ENCODE results near the gene KCNJ16.

The KCNJ16 gene

DNA sequence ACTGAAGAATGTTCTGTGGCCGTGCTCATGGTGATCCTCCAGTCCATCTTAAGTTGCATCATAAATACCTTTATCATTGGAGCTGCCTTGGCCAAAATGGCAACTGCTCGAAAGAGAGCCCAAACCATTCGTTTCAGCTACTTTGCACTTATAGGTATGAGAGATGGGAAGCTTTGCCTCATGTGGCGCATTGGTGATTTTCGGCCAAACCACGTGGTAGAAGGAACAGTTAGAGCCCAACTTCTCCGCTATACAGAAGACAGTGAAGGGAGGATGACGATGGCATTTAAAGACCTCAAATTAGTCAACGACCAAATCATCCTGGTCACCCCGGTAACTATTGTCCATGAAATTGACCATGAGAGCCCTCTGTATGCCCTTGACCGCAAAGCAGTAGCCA lies 57.5 kb downstream of the KCNJ16 start:
- no peak overlapping the region for H3K4me3 ChIP-seq (ENCODE audit: low read length)
- 98% methylated on average over 10 of the region's 11 CpGs for WGBS
- H3K4me1 ChIP-seq (ENCODE audit: insufficient read depth, low read length): peaks cover 2% of the 10 kb centered on the region
- no peaks in the 10 kb centered on the region for H3K27me3 ChIP-seq (ENCODE audit: insufficient read depth, low read length)
- no peak overlapping the region for H3K9ac ChIP-seq (ENCODE audit: low read depth, low read length)
- H3K27ac ChIP-seq (ENCODE audit: low read depth, low read length): no peak overlapping the region
- no peaks in the 10 kb centered on the region for H3K36me3 ChIP-seq (ENCODE audit: insufficient read depth, low read length)
- H3K9me3 ChIP-seq (ENCODE audit: insufficient read depth, low read depth, low read length): no peaks in the 10 kb centered on the region

- no peaks in the 10 kb centered on the region for H3K9me3 ChIP-seq (ENCODE audit: insufficient read depth, low read depth, low read length)
- 93% methylated on average over 8 of the region's 8 CpGs for WGBS
- peaks cover 7% of the 10 kb centered on the region for H3K4me1 ChIP-seq (ENCODE audit: insufficient read depth, low read length)
- no peak overlapping the region for H3K9ac ChIP-seq (ENCODE audit: low read depth, low read length)
- H3K27ac ChIP-seq (ENCODE audit: low read depth, low read length): no peak overlapping the region
- H3K4me3 ChIP-seq (ENCODE audit: low read length): no peak overlapping the region
- H3K27me3 ChIP-seq (ENCODE audit: insufficient read depth, low read length): no peaks in the 10 kb centered on the region
- no peaks in the 10 kb centered on the region for H3K36me3 ChIP-seq (ENCODE audit: insufficient read depth, low read length)
Measured at GRCh38 chr17:70134042-70134441, 59.0 kb downstream of the KCNJ16 start.

DNA sequence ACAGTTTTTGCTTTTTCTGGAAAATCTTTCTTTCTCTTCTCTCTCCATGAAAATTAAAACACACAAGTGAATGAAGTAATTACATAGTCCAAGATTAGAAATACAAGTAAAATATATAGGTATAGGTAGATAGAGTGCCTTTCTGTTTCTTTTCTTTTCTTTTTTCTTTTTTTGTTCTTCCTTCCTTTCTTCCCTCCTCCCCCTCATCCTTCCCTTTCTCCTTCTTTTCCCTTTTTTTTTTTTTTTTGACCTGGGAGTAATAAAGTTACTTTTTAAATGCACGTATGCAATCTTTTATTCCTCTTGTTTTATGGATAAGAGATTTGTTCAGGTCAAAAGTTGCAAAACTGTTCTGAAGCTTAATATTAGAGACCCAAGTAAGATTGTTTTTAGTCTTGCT lies 59.8 kb downstream of the KCNJ16 start:
- no peaks in the 10 kb centered on the region for H3K36me3 ChIP-seq (ENCODE audit: insufficient read depth, low read length)
- no peak overlapping the region for H3K9ac ChIP-seq (ENCODE audit: low read depth, low read length)
- WGBS: 100% methylated on average over 1 of the region's 1 CpG
- no peaks in the 10 kb centered on the region for H3K27me3 ChIP-seq (ENCODE audit: insufficient read depth, low read length)
- H3K9me3 ChIP-seq (ENCODE audit: insufficient read depth, low read depth, low read length): no peaks in the 10 kb centered on the region
- H3K4me3 ChIP-seq (ENCODE audit: low read length): no peak overlapping the region
- H3K27ac ChIP-seq (ENCODE audit: low read depth, low read length): no peak overlapping the region
- H3K4me1 ChIP-seq (ENCODE audit: insufficient read depth, low read length): peaks cover 7% of the 10 kb centered on the region

- H3K4me1 ChIP-seq (ENCODE audit: insufficient read depth, low read length): peaks cover 7% of the 10 kb centered on the region
Measured at GRCh38 chr17:70136131-70136530, 61.1 kb downstream of the KCNJ16 start.

GRCh38 chr17:70137451-70138230 lies 62.6 kb downstream of the KCNJ16 start:
- H3K27ac ChIP-seq (ENCODE audit: low read depth, low read length): no peak overlapping the region
- H3K36me3 ChIP-seq (ENCODE audit: insufficient read depth, low read length): no peaks in the 10 kb centered on the region
- no peaks in the 10 kb centered on the region for H3K9me3 ChIP-seq (ENCODE audit: insufficient read depth, low read depth, low read length)
- H3K4me3 ChIP-seq (ENCODE audit: low read length): no peak overlapping the region
- no peak overlapping the region for H3K9ac ChIP-seq (ENCODE audit: low read depth, low read length)
- no peaks in the 10 kb centered on the region for H3K27me3 ChIP-seq (ENCODE audit: insufficient read depth, low read length)
- 69% methylated on average over 9 of the region's 9 CpGs for WGBS
- H3K4me1 ChIP-seq (ENCODE audit: insufficient read depth, low read length): peaks cover 7% of the 10 kb centered on the region

More at GRCh38 chr17:70136131-70136530, 61.1 kb downstream of the KCNJ16 start:
- no peaks in the 10 kb centered on the region for H3K9me3 ChIP-seq (ENCODE audit: insufficient read depth, low read depth, low read length)
- H3K4me3 ChIP-seq (ENCODE audit: low read length): no peak overlapping the region
- no peaks in the 10 kb centered on the region for H3K27me3 ChIP-seq (ENCODE audit: insufficient read depth, low read length)
- WGBS: 100% methylated on average over 3 of the region's 5 CpGs
- no peak overlapping the region for H3K27ac ChIP-seq (ENCODE audit: low read depth, low read length)
- H3K36me3 ChIP-seq (ENCODE audit: insufficient read depth, low read length): no peaks in the 10 kb centered on the region
- no peak overlapping the region for H3K9ac ChIP-seq (ENCODE audit: low read depth, low read length)

DNA sequence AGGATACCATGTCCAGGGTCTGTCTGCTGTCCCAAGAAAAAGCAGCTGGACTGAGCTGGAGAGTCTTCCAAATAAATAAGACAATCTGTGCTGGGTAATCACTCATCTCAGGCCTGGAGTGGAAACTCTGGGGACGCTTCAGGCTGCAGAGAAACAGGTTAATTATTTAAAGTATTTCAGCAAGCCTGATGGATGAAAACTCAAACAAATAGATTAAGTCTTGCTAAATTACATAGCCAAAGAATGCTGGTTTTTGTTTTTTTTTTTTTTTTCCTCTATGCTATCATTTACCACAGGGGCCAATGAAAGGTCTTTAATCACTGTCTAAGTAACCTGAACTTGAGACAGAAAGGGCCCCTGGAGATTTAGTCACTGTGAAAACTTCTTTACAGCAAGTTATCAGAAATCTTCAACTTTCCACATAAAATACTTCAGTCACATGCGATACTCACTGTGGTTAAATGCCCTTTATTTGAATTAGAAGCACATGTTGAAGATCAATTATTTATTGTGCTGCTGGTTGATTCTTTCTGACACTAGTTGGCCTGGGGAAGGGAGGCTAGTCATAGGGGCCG lies 63.4 kb downstream of the KCNJ16 start:
- no peak overlapping the region for H3K27ac ChIP-seq (ENCODE audit: low read depth, low read length)
- no peaks in the 10 kb centered on the region for H3K27me3 ChIP-seq (ENCODE audit: insufficient read depth, low read length)
- peaks cover 7% of the 10 kb centered on the region for H3K4me1 ChIP-seq (ENCODE audit: insufficient read depth, low read length)
- no peak overlapping the region for H3K4me3 ChIP-seq (ENCODE audit: low read length)
- no peaks in the 10 kb centered on the region for H3K36me3 ChIP-seq (ENCODE audit: insufficient read depth, low read length)
- H3K9me3 ChIP-seq (ENCODE audit: insufficient read depth, low read depth, low read length): no peaks in the 10 kb centered on the region
- no peak overlapping the region for H3K9ac ChIP-seq (ENCODE audit: low read depth, low read length)
- 90% methylated on average over 3 of the region's 3 CpGs for WGBS

GRCh38 chr17:70139449-70139993 lies 64.5 kb downstream of the KCNJ16 start:
- H3K27me3 ChIP-seq (ENCODE audit: insufficient read depth, low read length): no peaks in the 10 kb centered on the region
- H3K27ac ChIP-seq (ENCODE audit: low read depth, low read length): no peak overlapping the region
- H3K9ac ChIP-seq (ENCODE audit: low read depth, low read length): no peak overlapping the region
- WGBS: 100% methylated on average over 3 of the region's 3 CpGs
- H3K4me1 ChIP-seq (ENCODE audit: insufficient read depth, low read length): peaks cover 7% of the 10 kb centered on the region
- no peaks in the 10 kb centered on the region for H3K36me3 ChIP-seq (ENCODE audit: insufficient read depth, low read length)
- no peaks in the 10 kb centered on the region for H3K9me3 ChIP-seq (ENCODE audit: insufficient read depth, low read depth, low read length)
- H3K4me3 ChIP-seq (ENCODE audit: low read length): no peak overlapping the region

GRCh38 chr17:70144260-70144846 lies 69.3 kb downstream of the KCNJ16 start:
- Histone ChIP-seq H3K27ac (ENCODE audit: low read depth, low read length) (no peak overlapping the region), H3K4me1 (ENCODE audit: insufficient read depth, low read length) (no peaks in the 10 kb centered on the region), H3K36me3 (ENCODE audit: insufficient read depth, low read length) (no peaks in the 10 kb centered on the region), H3K4me3 (ENCODE audit: low read length) (no peak overlapping the region), H3K9me3 (ENCODE audit: insufficient read depth, low read depth, low read length) (no peaks in the 10 kb centered on the region), H3K9ac (ENCODE audit: low read depth, low read length) (no peak overlapping the region), H3K27me3 (ENCODE audit: insufficient read depth, low read length) (no peaks in the 10 kb centered on the region)
- WGBS: 78% methylated on average over 4 of the region's 6 CpGs

DNA sequence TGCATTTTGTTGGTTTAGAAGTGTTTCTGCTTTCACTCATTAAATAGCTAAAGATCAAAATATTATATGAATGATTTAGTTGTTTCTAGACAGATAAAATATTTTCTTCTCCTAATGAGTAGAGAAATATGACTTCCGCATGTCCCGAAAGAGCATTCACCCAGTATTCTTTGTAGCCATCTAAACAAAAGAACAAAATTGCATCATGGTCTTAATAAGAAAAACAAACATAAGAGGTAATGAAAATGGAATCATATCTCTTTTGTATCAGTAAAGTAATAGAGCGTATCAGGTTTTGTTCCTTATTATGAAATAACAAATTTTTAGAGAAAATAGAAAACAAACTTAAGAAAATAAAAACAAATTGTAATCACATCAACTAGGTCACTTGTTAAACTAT lies 78.2 kb downstream of the KCNJ16 start:
- no peaks in the 10 kb centered on the region for H3K9me3 ChIP-seq (ENCODE audit: insufficient read depth, low read depth, low read length)
- H3K36me3 ChIP-seq (ENCODE audit: insufficient read depth, low read length): no peaks in the 10 kb centered on the region
- H3K27ac ChIP-seq (ENCODE audit: low read depth, low read length): no peak overlapping the region
- no peak overlapping the region for H3K4me3 ChIP-seq (ENCODE audit: low read length)
- no peaks in the 10 kb centered on the region for H3K27me3 ChIP-seq (ENCODE audit: insufficient read depth, low read length)
- no peak overlapping the region for H3K9ac ChIP-seq (ENCODE audit: low read depth, low read length)
- H3K4me1 ChIP-seq (ENCODE audit: insufficient read depth, low read length): no peaks in the 10 kb centered on the region
- WGBS: no CpG with 5 or more reads among the region's 3 CpGs

DNA sequence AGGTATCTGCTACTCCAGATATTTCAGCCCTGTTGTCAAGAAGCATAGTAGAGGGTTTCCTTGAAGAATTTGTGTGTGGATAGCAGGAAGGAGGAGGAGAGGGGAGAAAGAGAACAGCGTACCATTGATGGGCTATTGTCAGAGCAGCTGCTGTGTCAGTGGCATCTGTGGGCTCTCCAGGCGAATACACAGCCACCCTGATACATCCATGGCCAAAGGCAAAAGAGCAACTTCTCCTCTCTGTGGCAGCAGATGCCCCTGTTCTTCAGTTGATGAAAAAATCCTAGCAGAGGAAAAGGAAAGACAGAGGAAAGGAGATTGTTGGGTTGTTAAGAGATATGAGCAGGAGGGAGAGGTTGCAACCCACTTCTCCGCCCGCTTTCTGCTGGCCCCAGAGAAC lies 82.1 kb downstream of the KCNJ16 start:
- Histone ChIP-seq H3K4me3 (ENCODE audit: low read length) (no peak overlapping the region), H3K27ac (ENCODE audit: low read depth, low read length) (no peak overlapping the region), H3K36me3 (ENCODE audit: insufficient read depth, low read length) (no peaks in the 10 kb centered on the region), H3K9me3 (ENCODE audit: insufficient read depth, low read depth, low read length) (no peaks in the 10 kb centered on the region), H3K4me1 (ENCODE audit: insufficient read depth, low read length) (no peaks in the 10 kb centered on the region), H3K9ac (ENCODE audit: low read depth, low read length) (no peak overlapping the region), H3K27me3 (ENCODE audit: insufficient read depth, low read length) (no peaks in the 10 kb centered on the region)
- 95% methylated on average over 4 of the region's 4 CpGs for WGBS

DNA sequence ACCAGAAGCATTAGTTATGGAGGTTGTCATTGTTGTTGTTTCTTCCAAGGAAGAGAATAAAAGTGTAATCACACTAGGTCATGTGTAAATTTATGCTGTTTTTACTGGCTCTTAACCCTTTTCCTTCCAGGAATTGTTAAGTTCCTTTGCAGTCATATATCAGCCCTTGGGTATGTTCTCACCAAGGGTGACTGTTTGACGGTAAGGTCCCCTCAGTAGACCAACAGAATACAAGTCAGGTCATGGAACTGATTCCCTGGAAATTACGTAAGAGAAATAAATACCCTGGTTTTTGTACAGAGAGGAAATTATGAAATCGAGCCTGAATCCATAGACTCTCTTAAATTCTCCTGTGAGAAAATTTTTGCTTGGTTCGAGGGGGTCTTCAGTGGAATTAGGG lies 83.2 kb downstream of the KCNJ16 start:
- no peaks in the 10 kb centered on the region for H3K9me3 ChIP-seq (ENCODE audit: insufficient read depth, low read depth, low read length)
- no peaks in the 10 kb centered on the region for H3K36me3 ChIP-seq (ENCODE audit: insufficient read depth, low read length)
- no peak overlapping the region for H3K9ac ChIP-seq (ENCODE audit: low read depth, low read length)
- H3K4me3 ChIP-seq (ENCODE audit: low read length): no peak overlapping the region
- 95% methylated on average over 4 of the region's 4 CpGs for WGBS
- H3K4me1 ChIP-seq (ENCODE audit: insufficient read depth, low read length): no peaks in the 10 kb centered on the region
- no peaks in the 10 kb centered on the region for H3K27me3 ChIP-seq (ENCODE audit: insufficient read depth, low read length)
- no peak overlapping the region for H3K27ac ChIP-seq (ENCODE audit: low read depth, low read length)

All from HUES64 (cell line).